GM19324 (cell line): ENCODE measurements around the gene ACADVL.
A peak's percentile ranks its signal among the peaks of the same experiment; 100 is the strongest.

Source experiments
- ATAC-seq: cut with Tn5 transposase; IDR thresholded peaks from one replicate; pipeline ENCODE4 v1.9.1; 2021; ENCODE audit warnings: mild to moderate bottlenecking, moderate library complexity; ENCODE audit not compliant: unreplicated experiment, low FRiP score

The ACADVL gene

GRCh38 chr17:7249830-7250229 lies 30.1 kb downstream of the ACADVL start:
- ATAC-seq = no peak

- ATAC-seq = no peak
These were observed 31.2 kb downstream of the ACADVL start for GRCh38 chr17:7250695-7251627.

GRCh38 chr17:7251661-7252175 lies 32.0 kb downstream of the ACADVL start, which contains the start of gene CTDNEP1:
Gene CTDNEP1 (minus strand): TSS chr17:7251734. CDS start chr17:7251296, 438 bp downstream.
- peak; percentile 84 for ATAC-seq

GRCh38 chr17:7252176-7253043 lies 32.7 kb downstream of the ACADVL start, which contains the start of gene ELP5:
Gene ELP5 (plus strand): TSS chr17:7252215. CDS start chr17:7252551, 336 bp downstream.
- ATAC-seq = peak; percentile 60

- no peak for ATAC-seq
These were observed 33.3 kb downstream of the ACADVL start for GRCh38 chr17:7253082-7253481.

GRCh38 chr17:7254511-7254910 lies 34.8 kb downstream of the ACADVL start:
- no peak for ATAC-seq

GRCh38 chr17:7256766-7257456 lies 37.2 kb downstream of the ACADVL start:
- no peak for ATAC-seq

- ATAC-seq = no peak
These were observed 39.2 kb downstream of the ACADVL start for GRCh38 chr17:7258731-7259554.

GRCh38 chr17:7259555-7259889 lies 39.8 kb downstream of the ACADVL start:
- no peak for ATAC-seq

GRCh38 chr17:7260151-7260550 lies 40.4 kb downstream of the ACADVL start:
- ATAC-seq = no peak

- ATAC-seq = no peak
These were observed 41.1 kb downstream of the ACADVL start for GRCh38 chr17:7260651-7261378.

- ATAC-seq = no peak
These were observed 41.8 kb downstream of the ACADVL start for GRCh38 chr17:7261379-7262191.

- no peak for ATAC-seq
These were observed 42.6 kb downstream of the ACADVL start, which contains the start of gene CLDN7 for GRCh38 chr17:7262192-7262934. Gene CLDN7 (minus strand): TSS chr17:7262478. CDS start chr17:7262043, 435 bp downstream.

- ATAC-seq = no peak
These were observed 43.4 kb downstream of the ACADVL start for GRCh38 chr17:7262935-7263800.

- no peak for ATAC-seq
These were observed 44.0 kb downstream of the ACADVL start for GRCh38 chr17:7263801-7264078.

GRCh38 chr17:7266784-7267183 lies 47.0 kb downstream of the ACADVL start:
- no peak for ATAC-seq
